B cell (primary cell): ENCODE data around the gene SUV39H2. TPM values are rescaled to one million over a fixed set of nuclear protein-coding genes. Genes with fewer than 3 reads are reported as not detected.

ENCODE experiments used
- ATAC-seq: fragments of 200-7000 bp; cut with Tn5 transposase; one replicate; pipeline ENCODE4 v1.10.0; 2021; ENCODE audit warnings: low read depth, mild to moderate bottlenecking, moderate number of reproducible peaks, moderate library complexity
- CTCF ChIA-PET: fragments of 350-600 bp; sonication (Branson Sonifier 250); formaldehyde crosslinking; loops from one replicate; lab custom pipeline; 2021; ENCODE audit warnings: antibody characterized with exemption, inconsistent platforms; lab: Charles Lee
- POLR2A ChIA-PET: fragments of 350-600 bp; sonication (Branson Sonifier 250); formaldehyde crosslinking; loops from one replicate; lab custom pipeline; 2021; ENCODE audit warnings: antibody characterized with exemption; lab: Charles Lee
- DNase-seq: peaks from one replicate; pipeline ENCODE4 v3.0.0; 2013
- H2AFZ ChIP-seq: 2 replicates; pipeline ENCODE4 v1.6.1; 2012; ENCODE audit warnings: mild to moderate bottlenecking, low read depth, low read length; ENCODE audit not compliant: insufficient read depth, poor library complexity, severe bottlenecking
- H3K27ac ChIP-seq, 2 donors: 1 replicate in 1 of 2; 2 replicates in 1 of 2; pipeline ENCODE4 v1.5.1; 2012 to 2013; ENCODE audit warnings: low read length in 2 of 2, mild to moderate bottlenecking in 2 of 2, moderate library complexity in 1 of 2
- H3K27me3 ChIP-seq, 4 experiments: fragments of 200-600 bp in 1 of 4; sonication (generic) in 1 of 4; replicated peaks in 1 of 4; 1 replicate in 2 of 4; 2 replicates in 2 of 4; pipeline versions ENCODE4 v1.6.1 to v1.7.0; 2013 to 2016; ENCODE audit warnings: low read length in 3 of 4, mild to moderate bottlenecking in 2 of 4, mixed read lengths in 1 of 4, moderate library complexity in 1 of 4; ENCODE audit not compliant: insufficient read depth in 4 of 4, control insufficient read depth in 3 of 4; ENCODE audit errors: control extremely low read depth in 1 of 4
- H3K36me3 ChIP-seq, 2 experiments: replicated peaks in 1 of 2; 1 replicate in 1 of 2; 2 replicates in 1 of 2; pipeline versions ENCODE4 v1.6.1 to v1.7.1; 2013; ENCODE audit warnings: low read length in 1 of 2; ENCODE audit not compliant: insufficient read depth in 2 of 2, control insufficient read depth in 1 of 2; ENCODE audit errors: control extremely low read depth in 1 of 2, extremely low read depth in 1 of 2
- H3K4me1 ChIP-seq, 2 donors: fragments of 200-600 bp in 1 of 2; sonication (generic) in 1 of 2; 1 replicate in 1 of 2; 2 replicates in 1 of 2; pipeline versions ENCODE4 v1.5.1 to v1.6.1; 2013 to 2017; ENCODE audit warnings: low read length in 2 of 2; ENCODE audit not compliant: control insufficient read depth in 2 of 2, insufficient read depth in 2 of 2
- H3K4me2 ChIP-seq: replicated peaks from 2 replicates; pipeline ENCODE3; 2012; ENCODE audit warnings: mild to moderate bottlenecking, low read depth, low read length; ENCODE audit not compliant: poor library complexity, severe bottlenecking
- H3K4me3 ChIP-seq, 5 experiments: fragments of 200-600 bp in 1 of 5; sonication (generic) in 1 of 5; 1 replicate in 3 of 5; 2 replicates in 2 of 5; pipeline versions ENCODE4 v1.5.1 to v1.7.0; 2011 to 2016; ENCODE audit warnings: low read length in 4 of 5, mild to moderate bottlenecking in 4 of 5, low read depth in 2 of 5, control low read depth in 1 of 5, moderate library complexity in 1 of 5; ENCODE audit not compliant: insufficient read depth in 1 of 5; ENCODE audit errors: control extremely low read depth in 1 of 5, extremely low read depth in 1 of 5
- H3K79me2 ChIP-seq: fragments of 200-600 bp; sonication (generic); one replicate; pipeline ENCODE4 v1.6.0; 2016; ENCODE audit warnings: low read length; ENCODE audit not compliant: control insufficient read depth, insufficient read depth
- H3K9ac ChIP-seq: fragments of 200-600 bp; sonication (generic); 2 replicates; pipeline ENCODE4 v1.6.1; 2017; ENCODE audit warnings: mild to moderate bottlenecking, low read length, moderate library complexity
- H3K9me3 ChIP-seq, 3 donors: one replicate each; pipeline versions ENCODE4 v1.6.1 to v1.7.1; 2013; ENCODE audit warnings: low read length in 2 of 3; ENCODE audit not compliant: control insufficient read depth in 2 of 3, insufficient read depth in 1 of 3; ENCODE audit errors: control extremely low read depth in 1 of 3
- H4K20me1 ChIP-seq: 2 replicates; pipeline ENCODE4 v1.6.0; 2012; ENCODE audit warnings: mild to moderate bottlenecking, low read length; ENCODE audit not compliant: insufficient read depth, control insufficient read depth, poor library complexity, severe bottlenecking
- H3K27ac Mint-ChIP-seq: one replicate; pipeline ENCODE4 v1.8.0; 2021; ENCODE audit warnings: mixed read lengths
- H3K27me3 Mint-ChIP-seq: one replicate; pipeline ENCODE4 v1.8.0; 2021; ENCODE audit warnings: mixed read lengths
- H3K4me1 Mint-ChIP-seq: one replicate; pipeline ENCODE4 v1.8.0; 2021; ENCODE audit warnings: mixed read lengths
- H3K4me3 Mint-ChIP-seq: one replicate; pipeline ENCODE4 v1.8.0; 2021; ENCODE audit warnings: mixed read lengths
- H3K9me3 Mint-ChIP-seq: one replicate; pipeline ENCODE4 v1.8.0; 2022; ENCODE audit warnings: mixed read lengths; ENCODE audit not compliant: insufficient read depth
- CTCF ChIP-seq: fragments of 200-600 bp; IDR thresholded peaks from one replicate; pipeline ENCODE4 v1.8.0; 2022; ENCODE audit warnings: antibody characterized with exemption, mild to moderate bottlenecking
- EZH2 ChIP-seq: IDR thresholded peaks from 2 replicates; pipeline ENCODE4 v1.6.1; 2012; ENCODE audit warnings: borderline replicate concordance, low read depth, mild to moderate bottlenecking, moderate library complexity, low read length; ENCODE audit not compliant: insufficient read depth, poor library complexity, severe bottlenecking
- WGBS: methylation state at CpG from one replicate; pipeline ENCODE4 v1.1.5; 2013; ENCODE audit warnings: missing lambda C conversion rate; ENCODE audit not compliant: insufficient coverage; 5-methylcytosine and 5-hydroxymethylcytosine counted together
- intact Hi-C: fragments of 100-400 bp; cut with micrococcal nuclease; formaldehyde crosslinking; loops from one replicate; pipeline ENCODE4 v1.10.0; 2022
- polyA plus RNA-seq: library from polyadenylated mRNA; depleted of rRNA; stranded (reverse); fragments of >200 nt; gene quantifications from 2 replicates; pipeline ENCODE4 v1.2.3, GENCODE V29; 2012
- total RNA-seq, 2 donors: library from RNA; stranded (reverse); fragments of 120-200 nt in 1 of 2; gene quantifications; 1 replicate in 1 of 2; 2 replicates in 1 of 2; pipeline versions ENCODE4 v1.2.3 to v1.2.4, GENCODE V29; 2013 to 2022

SUV39H2 gene
- total and polyA plus RNA-seq, 2 donors (not counting 1 experiment from before 2014, with no cell fraction given) = 0.73 to 3.2 TPM

DNA sequence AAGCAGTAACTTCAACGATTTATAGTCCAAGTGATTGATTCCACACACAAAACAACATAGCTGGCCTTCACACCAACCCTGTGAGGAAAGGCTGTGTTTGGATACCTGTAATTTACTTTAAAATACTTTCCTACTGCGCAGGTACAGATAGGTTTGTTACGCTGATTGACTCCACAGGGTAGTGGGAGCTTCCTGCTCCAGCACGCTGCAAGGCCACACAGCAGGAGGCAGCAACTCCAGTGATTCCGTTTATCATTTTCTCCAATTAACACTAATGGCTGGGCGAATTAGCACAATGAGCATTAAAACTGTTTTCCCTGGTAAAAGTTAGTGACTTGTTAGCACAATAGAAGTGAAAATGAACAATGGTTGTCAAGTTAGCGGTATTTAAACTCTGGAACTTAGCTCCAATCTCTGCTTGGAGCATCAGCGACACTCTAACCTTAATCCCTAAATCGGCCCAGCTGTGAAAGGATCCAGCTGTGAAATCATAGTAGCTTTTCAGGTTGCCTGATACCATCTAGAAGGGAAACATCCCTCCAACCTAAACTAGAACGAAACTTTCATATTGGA, 74.3 kb downstream of the SUV39H2 start:
- DNase-seq (no peak), ATAC-seq (no peak)
- peaks cover 56% of the 10 kb centered on the region for H3K79me2 ChIP-seq
- peak overlapping the region; percentile 73 for H2AFZ ChIP-seq
- H3K9ac ChIP-seq = peak overlapping the region; percentile 70
- H3K27ac Mint-ChIP-seq = peak overlapping the region; percentile 97
- peaks cover 40 to 57% of the 10 kb centered on the region in 2 donors for H3K4me1 ChIP-seq
- intact Hi-C loops = loop anchor here (2.0 to 5.0 kb wide), 4 partner anchors 26 to 344 kb away; no protein-coding TSS in a partner anchor
- H3K4me2 ChIP-seq = peak overlapping the region; percentile 86
- CTCF ChIA-PET = interaction anchor here (0.7 to 1.6 kb wide), 8 partner anchors 19 to 454 kb away, joined by 3 to 5 read pairs (median 3); no protein-coding TSS in a partner anchor
- peak overlapping the region; percentile 87 to 89 for H3K27ac ChIP-seq
- H4K20me1 ChIP-seq = peaks cover 34% of the 10 kb centered on the region
- no peaks in the 10 kb centered on the region for H3K27me3 Mint-ChIP-seq
- no peaks in the 10 kb centered on the region for H3K9me3 Mint-ChIP-seq
- POLR2A ChIA-PET = interaction anchor here (1.3 to 2.0 kb wide), 3 partner anchors 8 to 115 kb away, joined by 6 to 9 read pairs (median 6); partner anchors contain the start of genes CDNF, HSPA14, MSANTD7 and SUV39H2
- WGBS = 60% methylated on average over 2 of the region's 10 CpGs
- TF ChIP-seq CTCF (no peak), EZH2 (no peak)
- no peaks in the 10 kb centered on the region for H3K27me3 ChIP-seq
- H3K4me1 Mint-ChIP-seq = peaks cover 58% of the 10 kb centered on the region
- peak overlapping the region; percentile 96 for H3K4me3 Mint-ChIP-seq
- peaks cover 0 to 26% of the 10 kb centered on the region in 2 experiments for H3K36me3 ChIP-seq
- H3K9me3 ChIP-seq = no peaks in the 10 kb centered on the region
- H3K4me3 ChIP-seq = peak overlapping the region; percentile 74 to 89 (median 77)
